ACHN (cell line): ENCODE results near the gene MSGN1.
"Not testable (repeated sequence)": the region's sequence is repeated elsewhere in the genome, so short reads cannot be mapped to it uniquely, and the experiment has no call there.

ENCODE experiments used
- DNase-seq: peaks from one replicate; pipeline ENCODE4 v3.0.0-alpha.2; 2015
- in situ Hi-C: cut with HindIII; loops from 2 replicates; pipeline ENCODE4 v1.10.0; 2017; ENCODE audit warnings: low sequenced_read_pairs, low pct_ligation_motif_present, low pct_unique_long_range_greater_than_20kb

MSGN1 gene

DNA sequence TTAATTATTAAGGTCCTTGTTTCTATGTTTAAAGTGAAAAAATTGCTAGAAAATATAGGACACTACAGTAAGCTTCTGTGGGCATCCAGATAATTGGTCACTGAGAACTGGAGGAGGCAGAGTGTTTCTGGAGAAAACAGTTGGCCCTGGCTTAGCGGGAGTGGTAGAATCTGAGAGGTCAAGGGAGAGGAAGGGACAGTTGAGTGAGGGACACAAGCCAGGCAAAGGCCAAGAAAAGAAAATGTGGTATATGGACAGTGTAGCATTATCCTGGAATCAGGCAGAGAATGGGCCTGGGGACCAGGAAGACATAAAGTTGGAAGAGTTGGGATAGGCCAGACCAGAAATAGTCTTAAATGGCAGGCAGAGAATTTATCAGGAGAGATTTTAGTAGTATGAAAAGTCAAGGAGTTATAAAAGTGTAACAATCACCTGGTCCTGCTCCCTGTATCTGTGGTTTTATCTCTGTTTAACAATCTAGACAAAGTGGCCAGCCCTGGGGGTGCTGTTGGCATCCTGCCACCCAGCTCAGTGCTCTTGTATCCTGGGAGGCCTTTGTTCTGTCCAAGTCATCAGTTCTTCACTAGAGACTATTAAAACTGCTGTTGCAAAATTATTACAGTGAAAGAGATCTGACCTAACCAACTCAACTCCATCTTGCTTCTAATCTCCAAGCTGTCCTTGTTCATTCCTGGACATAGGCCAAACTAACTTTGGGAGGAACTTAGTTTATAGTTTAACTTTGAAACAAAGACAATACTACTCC is 15.4 kb upstream of the MSGN1 start:
- DNase-seq = no peak
- in situ Hi-C loops = no loop called here

GRCh38 chr2:17803497-17803896 is 12.8 kb upstream of the MSGN1 start:
- no peak for DNase-seq
- in situ Hi-C loops = no loop called here

GRCh38 chr2:17804358-17804757 is 11.9 kb upstream of the MSGN1 start:
- in situ Hi-C loops = no loop called here
- DNase-seq = no peak

- DNase-seq = no peak
- in situ Hi-C loops = no loop called here
Observed at GRCh38 chr2:17805166-17805565, 11.1 kb upstream of the MSGN1 start.

DNA sequence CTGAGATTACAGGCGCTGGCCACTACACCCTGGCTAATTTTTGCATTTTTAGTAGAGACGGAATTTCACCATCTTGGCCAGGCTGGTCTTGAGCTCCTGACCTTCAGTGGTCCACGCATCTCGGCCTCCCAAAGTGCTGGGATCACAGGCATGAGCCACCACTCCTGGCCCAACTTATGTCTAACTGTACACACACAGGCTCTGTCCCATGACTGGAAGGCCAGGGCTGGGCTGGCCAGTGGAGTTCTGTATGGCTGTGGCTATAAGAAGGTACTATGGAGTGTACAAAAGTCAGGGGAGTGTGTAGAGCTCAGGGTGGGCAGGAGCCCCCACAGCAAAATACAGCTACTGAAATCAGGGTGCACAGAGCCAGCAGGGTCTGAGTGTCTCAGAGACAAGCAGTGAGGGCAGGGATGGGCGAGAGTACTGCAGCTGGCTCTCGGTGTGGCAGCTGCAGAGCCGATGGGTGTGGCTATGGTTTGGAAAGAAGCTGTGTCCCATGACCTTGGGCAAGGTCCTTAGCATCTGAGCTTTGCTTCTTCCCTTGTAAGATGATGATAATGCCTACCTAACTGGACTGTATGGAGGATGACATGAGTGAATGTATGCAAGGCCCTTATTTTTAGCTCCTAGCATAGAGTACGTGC is 10.4 kb upstream of the MSGN1 start:
- DNase-seq = no peak
- in situ Hi-C loops = no loop called here

- no peak for DNase-seq
- in situ Hi-C loops = no loop called here
Observed at GRCh38 chr2:17813010-17813741, 3.1 kb upstream of the MSGN1 start.

DNA sequence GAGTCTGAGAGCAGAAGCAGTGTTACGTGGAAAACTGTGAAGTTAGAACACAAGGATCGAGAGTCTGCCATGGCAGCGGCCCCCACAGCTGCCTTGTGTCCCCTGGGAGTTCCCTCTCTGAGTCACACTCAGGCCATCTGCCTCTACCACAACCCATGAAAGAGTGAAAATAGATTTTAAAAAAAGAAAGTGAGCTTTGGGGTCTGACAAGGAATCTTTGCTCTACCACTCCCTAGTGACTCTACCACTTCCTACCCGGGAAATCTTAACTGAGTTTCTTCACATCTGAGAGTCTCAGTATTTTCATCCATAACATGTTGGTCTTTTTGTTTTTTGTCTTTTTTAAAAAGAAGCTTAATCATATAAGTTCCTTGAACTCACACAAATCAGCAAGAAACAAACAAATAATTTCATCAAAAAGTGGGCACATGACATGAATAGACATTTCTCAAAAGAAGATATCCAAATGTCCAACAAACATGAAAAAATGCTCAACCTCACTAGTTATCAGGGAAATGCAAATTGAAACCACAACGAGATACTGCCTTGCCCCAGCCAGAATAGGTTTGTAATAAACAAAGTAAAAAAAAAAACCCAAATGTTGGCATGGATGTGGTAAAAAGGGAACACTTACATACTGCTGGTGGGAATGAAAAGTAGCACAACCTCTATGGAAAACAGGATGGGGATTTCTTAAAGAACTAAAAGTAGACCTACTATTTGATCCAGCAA is 2.4 kb upstream of the MSGN1 start:
- no peak for DNase-seq
- in situ Hi-C loops = no loop called here

DNA sequence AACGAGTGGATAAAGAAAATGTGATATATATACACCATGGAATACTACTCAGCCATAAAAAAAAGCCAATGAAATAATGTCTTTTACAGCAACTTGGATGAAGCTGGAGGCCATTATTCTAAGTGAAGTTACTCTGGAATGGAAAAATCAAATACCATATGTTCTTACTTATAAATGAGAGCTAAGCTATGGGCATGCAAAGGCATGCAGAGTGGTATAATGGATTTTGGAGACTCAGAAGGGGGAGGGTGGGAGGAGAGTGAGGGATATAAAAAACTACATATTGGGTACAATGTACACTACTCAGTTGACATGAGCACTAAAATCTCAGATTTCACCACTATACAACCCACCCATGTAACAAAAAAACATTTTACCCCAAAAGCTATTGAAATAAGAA is 1.7 kb upstream of the MSGN1 start:
- no peak for DNase-seq
- in situ Hi-C loops = no loop called here

DNA sequence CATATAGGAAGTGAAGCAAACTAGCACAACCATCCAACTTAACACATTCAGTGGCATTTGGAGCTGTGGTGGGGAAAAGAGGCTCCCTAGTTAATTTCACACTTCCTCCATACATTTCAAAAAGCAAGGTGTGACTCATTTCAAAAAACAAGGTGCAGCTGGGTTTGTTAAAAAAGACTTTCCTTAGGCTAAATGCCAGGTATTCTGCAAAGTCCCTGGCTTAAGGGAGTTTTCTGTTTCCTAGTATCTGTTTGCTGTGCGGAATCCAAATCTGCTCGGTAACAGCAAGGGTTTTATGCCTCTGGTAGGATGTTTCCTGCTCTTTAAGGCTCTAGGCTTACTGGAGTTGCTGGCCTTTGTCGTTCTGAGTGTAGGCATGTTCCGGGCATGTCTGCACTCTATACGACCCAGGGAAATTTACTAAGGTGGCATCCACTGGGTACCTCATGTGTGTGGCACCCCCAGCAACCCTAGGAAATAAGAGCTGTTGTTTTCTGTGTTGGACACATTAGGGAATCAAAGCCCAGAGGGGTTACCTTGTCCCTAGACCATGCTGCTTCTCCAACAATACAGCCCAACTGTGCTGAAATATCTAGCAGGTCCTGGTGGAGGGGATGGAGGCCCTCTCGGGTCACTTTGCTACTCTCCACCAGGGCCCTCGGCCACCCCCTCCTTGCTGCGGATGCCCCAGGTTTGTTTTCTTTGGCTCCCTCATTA is 634 bp upstream of the MSGN1 start:
- in situ Hi-C loops = no loop called here
- DNase-seq = no peak

DNA sequence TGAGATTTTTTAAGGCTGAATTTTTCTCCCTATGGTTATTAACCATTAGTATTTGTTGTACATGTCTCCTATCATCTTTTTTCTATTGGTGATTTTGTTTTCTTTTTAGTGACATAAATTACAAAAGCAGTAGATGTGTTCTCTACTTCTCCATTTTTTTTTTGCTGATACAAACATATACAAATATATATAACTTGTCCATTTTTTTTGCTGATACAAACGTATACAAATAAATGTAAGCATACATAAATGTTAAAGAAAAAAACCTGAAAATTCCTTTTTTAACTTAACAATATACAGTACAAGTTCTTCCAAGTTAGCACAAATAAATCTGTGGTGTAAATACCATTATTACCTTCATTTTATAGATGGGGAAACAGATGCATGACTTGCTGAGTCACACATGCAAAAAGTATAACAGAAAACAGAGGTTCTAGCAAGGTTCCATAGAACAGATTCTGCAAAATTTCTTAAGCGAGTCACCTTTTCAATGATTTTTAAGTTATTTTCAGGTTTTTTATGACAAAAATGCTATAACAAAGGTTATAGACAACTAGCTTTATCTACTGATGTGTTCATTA is 2.1 kb downstream of the MSGN1 start:
- in situ Hi-C loops = no loop called here
- DNase-seq = no peak

- DNase-seq = no peak
- in situ Hi-C loops = no loop called here
Observed at GRCh38 chr2:17821080-17821479, 4.8 kb downstream of the MSGN1 start.

GRCh38 chr2:17821535-17822444 is 5.5 kb downstream of the MSGN1 start:
- in situ Hi-C loops = no loop called here
- DNase-seq = no peak

- DNase-seq = no peak
- in situ Hi-C loops = no loop called here
Observed at GRCh38 chr2:17822445-17823117, 6.3 kb downstream of the MSGN1 start.

GRCh38 chr2:17823646-17824045 is 7.4 kb downstream of the MSGN1 start:
- DNase-seq, in situ Hi-C loops: not testable (repeated sequence)

DNA sequence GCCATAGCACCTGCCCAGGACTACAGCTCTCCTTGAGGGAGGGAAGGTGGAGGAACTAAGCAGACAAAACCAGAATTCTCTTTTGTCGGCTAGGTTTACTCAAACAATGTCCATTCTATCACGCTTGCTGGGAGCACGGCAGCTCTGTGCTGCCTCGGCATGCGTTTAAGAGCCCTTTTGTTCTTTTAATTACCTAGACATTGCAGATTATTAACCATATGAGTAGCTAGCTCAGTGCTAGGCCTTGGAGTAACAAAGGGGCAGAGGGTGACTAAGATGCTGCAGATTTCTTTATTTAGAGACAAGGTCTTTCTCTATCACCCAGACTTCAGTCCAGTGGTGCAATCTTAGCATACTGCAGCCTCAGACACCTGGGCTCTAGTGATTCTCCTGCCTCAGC is 11.1 kb downstream of the MSGN1 start:
- DNase-seq = no peak

DNA sequence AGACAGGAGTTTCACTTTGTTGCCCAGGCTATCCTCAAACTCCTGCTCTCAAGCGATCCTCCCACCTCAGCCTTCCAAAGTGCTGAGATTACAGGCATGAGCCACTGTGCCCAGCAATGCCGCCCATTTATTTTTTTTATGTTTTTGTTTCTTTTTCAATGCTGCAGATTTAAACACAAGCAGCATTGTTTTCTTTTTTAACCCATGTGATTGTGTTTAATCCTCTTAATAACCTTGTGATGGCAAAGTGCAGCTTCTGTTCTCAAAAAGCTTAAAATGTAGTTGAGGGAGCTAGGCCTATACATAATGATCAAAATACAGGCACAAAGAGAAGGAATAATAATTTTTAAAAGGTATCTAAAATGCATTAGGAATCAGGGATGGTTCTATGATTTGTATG is 11.5 kb downstream of the MSGN1 start:
- no peak for DNase-seq
- in situ Hi-C loops = no loop called here

More for the DNA sequence above, 11.1 kb downstream of the MSGN1 start:
- in situ Hi-C loops = no loop called here
